CD14-positive monocyte (primary cell): Measurements from ENCODE around the gene DNAJA4. TPM values are rescaled to one million over a fixed set of nuclear protein-coding genes. Genes with fewer than 3 reads are reported as not detected.

Experiments used
- DNase-seq, 3 donors: peaks; one replicate each; pipeline ENCODE4 v3.0.0-alpha.2; 2011 to 2022
- H2AFZ ChIP-seq: 2 replicates; pipeline ENCODE4 v1.6.0; 2012; ENCODE audit warnings: mild to moderate bottlenecking, low read depth, low read length, inconsistent platforms; ENCODE audit not compliant: insufficient read depth, poor library complexity, severe bottlenecking
- H3K27ac ChIP-seq, 2 donors: 1 replicate in 1 of 2; 2 replicates in 1 of 2; pipeline ENCODE4 v1.5.1; 2012 to 2013; ENCODE audit warnings: low read length in 2 of 2, control low read depth in 1 of 2, inconsistent platforms in 1 of 2, low read depth in 1 of 2, mild to moderate bottlenecking in 1 of 2
- H3K27me3 ChIP-seq, 2 donors: one replicate each; pipeline versions ENCODE4 v1.6.0 to v1.6.1; 2011 to 2013; ENCODE audit warnings: low read length in 2 of 2; ENCODE audit not compliant: control insufficient read depth in 2 of 2, insufficient read depth in 2 of 2
- H3K36me3 ChIP-seq, 2 donors: replicated peaks in 1 of 2; 1 replicate in 1 of 2; 2 replicates in 1 of 2; pipeline versions ENCODE4 v1.5.1 to v1.6.1; 2012 to 2013; ENCODE audit warnings: low read length in 2 of 2, control low read depth in 1 of 2, inconsistent platforms in 1 of 2, mild to moderate bottlenecking in 1 of 2; ENCODE audit not compliant: insufficient read depth in 2 of 2, control insufficient read depth in 1 of 2
- H3K4me1 ChIP-seq, 2 donors: 1 replicate in 1 of 2; 2 replicates in 1 of 2; pipeline versions ENCODE4 v1.5.1 to v1.6.1; 2012 to 2013; ENCODE audit warnings: low read length in 2 of 2, control low read depth in 1 of 2, inconsistent platforms in 1 of 2, mild to moderate bottlenecking in 1 of 2, moderate library complexity in 1 of 2; ENCODE audit not compliant: insufficient read depth in 2 of 2, control insufficient read depth in 1 of 2
- H3K4me2 ChIP-seq: replicated peaks from 2 replicates; pipeline ENCODE3; 2012; ENCODE audit warnings: low read length, moderate library complexity, mild to moderate bottlenecking; ENCODE audit not compliant: poor library complexity, severe bottlenecking; ENCODE audit errors: extremely low read depth
- H3K4me3 ChIP-seq, 3 experiments: fragments of 200-600 bp in 1 of 3; sonication (generic) in 1 of 3; replicated peaks in 1 of 3; 1 replicate in 2 of 3; 2 replicates in 1 of 3; pipeline ENCODE4 v1.5.1; 2011 to 2013; ENCODE audit warnings: low read length in 3 of 3, mild to moderate bottlenecking in 3 of 3, control low read depth in 2 of 3, low read depth in 2 of 3, inconsistent platforms in 1 of 3, moderate library complexity in 1 of 3
- H3K79me2 ChIP-seq: 2 replicates; pipeline ENCODE4 v1.6.0; 2012; ENCODE audit warnings: mild to moderate bottlenecking, control low read depth, inconsistent platforms, low read length, moderate library complexity; ENCODE audit not compliant: insufficient read depth
- H3K9ac ChIP-seq: 2 replicates; pipeline ENCODE4 v1.6.0; 2017; ENCODE audit warnings: low read length, mild to moderate bottlenecking; ENCODE audit not compliant: insufficient read depth, poor library complexity, severe bottlenecking
- H3K9me3 ChIP-seq, 2 donors: replicated peaks in 1 of 2; 1 replicate in 1 of 2; 2 replicates in 1 of 2; pipeline versions ENCODE4 v1.5.1 to v1.6.1; 2012 to 2013; ENCODE audit warnings: low read length in 2 of 2, control low read depth in 1 of 2; ENCODE audit not compliant: control insufficient read depth in 1 of 2, insufficient read depth in 1 of 2
- H4K20me1 ChIP-seq: 2 replicates; pipeline ENCODE4 v1.6.0; 2012; ENCODE audit warnings: mild to moderate bottlenecking, low read length, control low read depth, moderate library complexity; ENCODE audit not compliant: insufficient read depth
- H3K27ac Mint-ChIP-seq, 7 donors: one replicate each; pipeline ENCODE4 v1.8.0; 2020; ENCODE audit warnings: mild to moderate bottlenecking in 7 of 7, mixed read lengths in 7 of 7, moderate library complexity in 6 of 7, inconsistent platforms in 2 of 7
- H3K27me3 Mint-ChIP-seq, 3 donors: one replicate each; pipeline ENCODE4 v1.8.0; 2021 to 2022; ENCODE audit warnings: low read depth in 3 of 3, mild to moderate bottlenecking in 3 of 3, mixed read lengths in 3 of 3, moderate library complexity in 3 of 3, inconsistent platforms in 1 of 3
- H3K36me3 Mint-ChIP-seq, 2 donors: one replicate each; pipeline ENCODE4 v1.8.0; 2020; ENCODE audit warnings: mixed read lengths in 2 of 2, inconsistent platforms in 1 of 2, mild to moderate bottlenecking in 1 of 2
- H3K4me1 Mint-ChIP-seq: one replicate; pipeline ENCODE4 v1.8.0; 2020; ENCODE audit warnings: mild to moderate bottlenecking, mixed read lengths
- H3K4me3 Mint-ChIP-seq, 2 donors: one replicate each; pipeline ENCODE4 v1.8.0; 2020; ENCODE audit warnings: mild to moderate bottlenecking in 2 of 2, mixed read lengths in 2 of 2, moderate library complexity in 1 of 2
- H3K9me3 Mint-ChIP-seq, 7 donors: one replicate each; pipeline ENCODE4 v1.8.0; 2020 to 2022; ENCODE audit warnings: mixed read lengths in 7 of 7, mild to moderate bottlenecking in 6 of 7, moderate library complexity in 6 of 7, inconsistent platforms in 2 of 7
- CTCF ChIP-seq: fragments of 200-600 bp; IDR thresholded peaks from one replicate; pipeline ENCODE4 v1.8.0; 2022; ENCODE audit warnings: antibody characterized with exemption, mild to moderate bottlenecking
- WGBS: methylation state at CpG from one replicate; pipeline ENCODE4 v1.1.5; 2013; ENCODE audit warnings: missing lambda C conversion rate; ENCODE audit not compliant: insufficient coverage; 5-methylcytosine and 5-hydroxymethylcytosine counted together
- intact Hi-C, 2 donors: fragments of 100-400 bp; cut with micrococcal nuclease; formaldehyde crosslinking; loops; one replicate each; pipeline versions ENCODE4 v1.15.0 to v1.15.1; 2023
- polyA plus RNA-seq, 3 donors: library from polyadenylated mRNA; depleted of rRNA in 1 of 3; unstranded in 2 of 3; stranded (reverse) in 1 of 3; fragments of 300-500 nt in 2 of 3; fragments of >200 nt in 1 of 3; fragmentation: Illumina TruSeq in 2 of 3; gene quantifications; 1 replicate in 2 of 3; 2 replicates in 1 of 3; pipeline ENCODE4 v1.2.3, GENCODE V29; 2012 to 2021

Gene DNAJA4
- polyA plus RNA-seq, 3 donors = 2.4 to 20.9 (median 2.5) TPM

- WGBS = no CpG with 5 or more reads among the region's 2 CpGs
- no peaks in the 10 kb centered on the region for H3K27me3 ChIP-seq
- no peak overlapping the region for H3K9ac ChIP-seq
- peaks cover 19% of the 10 kb centered on the region for H3K4me1 Mint-ChIP-seq
- H2AFZ ChIP-seq = no peak overlapping the region
- H4K20me1 ChIP-seq = no peaks in the 10 kb centered on the region
- H3K4me3 Mint-ChIP-seq = peak overlapping the region in 1 of 2 donors; percentile 16
- H3K9me3 ChIP-seq = no peaks in the 10 kb centered on the region
- no peak for DNase-seq
- peaks cover 0 to 2% (median 0%) of the 10 kb centered on the region in 3 donors for H3K27me3 Mint-ChIP-seq
- TF ChIP-seq CTCF = no peak
- H3K9me3 Mint-ChIP-seq = no peaks in the 10 kb centered on the region
- no peak overlapping the region for H3K27ac ChIP-seq
- H3K4me2 ChIP-seq = no peak overlapping the region
- H3K4me1 ChIP-seq = peaks cover 11 to 19% of the 10 kb centered on the region in 2 donors
- peaks cover 11 to 22% of the 10 kb centered on the region in 2 donors for H3K36me3 Mint-ChIP-seq
- peak overlapping the region in 2 of 7 donors; percentile 8 for H3K27ac Mint-ChIP-seq
- intact Hi-C loops = no loop called here
- no peak overlapping the region for H3K4me3 ChIP-seq
- H3K36me3 ChIP-seq = peaks cover 5 to 16% of the 10 kb centered on the region in 2 donors
- H3K79me2 ChIP-seq = peaks cover 15% of the 10 kb centered on the region
These were observed 2.4 kb downstream of the DNAJA4 start for GRCh38 chr15:78266806-78267205.

DNA sequence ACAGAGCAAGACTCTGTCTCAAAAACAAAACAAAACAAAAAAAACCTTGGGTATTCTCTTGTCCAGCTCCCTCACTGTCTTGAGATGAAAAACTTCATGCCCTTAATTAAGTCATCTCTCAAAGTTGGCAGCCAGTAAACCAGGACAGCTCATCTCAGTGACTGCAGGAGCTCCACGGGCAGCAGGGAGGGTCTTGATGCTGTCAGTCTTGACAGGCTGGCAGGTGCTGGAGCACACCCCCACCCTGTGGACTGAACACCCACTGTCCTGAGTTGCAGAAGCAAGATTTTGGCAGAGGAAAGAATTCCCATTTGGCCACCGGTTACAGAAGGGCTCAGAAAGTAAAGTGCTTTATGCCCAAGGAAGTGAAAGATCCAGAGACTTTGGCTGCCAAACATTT is 8.0 kb downstream of the DNAJA4 start:
- TF ChIP-seq CTCF = no peak
- peak overlapping the region in 3 of 7 donors; percentile 15 to 32 (median 26) for H3K27ac Mint-ChIP-seq
- H3K36me3 Mint-ChIP-seq = peaks cover 45 to 46% of the 10 kb centered on the region in 2 donors
- no peaks in the 10 kb centered on the region for H3K9me3 ChIP-seq
- H3K4me3 Mint-ChIP-seq = no peak overlapping the region
- H3K79me2 ChIP-seq = peaks cover 7% of the 10 kb centered on the region
- WGBS = 100% methylated on average over 1 of the region's 2 CpGs
- H3K27me3 Mint-ChIP-seq = peaks cover 0 to 1% (median 0%) of the 10 kb centered on the region in 3 donors
- no peaks in the 10 kb centered on the region for H3K27me3 ChIP-seq
- no peaks in the 10 kb centered on the region for H3K4me1 ChIP-seq
- H3K27ac ChIP-seq = no peak overlapping the region
- no peak for DNase-seq
- no peaks in the 10 kb centered on the region for H3K4me1 Mint-ChIP-seq
- intact Hi-C loops = no loop called here
- no peak overlapping the region for H3K4me3 ChIP-seq
- peaks cover 36 to 57% of the 10 kb centered on the region in 2 donors for H3K36me3 ChIP-seq
- no peak overlapping the region for H3K9ac ChIP-seq
- H2AFZ ChIP-seq = no peak overlapping the region
- H4K20me1 ChIP-seq = no peaks in the 10 kb centered on the region
- H3K4me2 ChIP-seq = no peak overlapping the region
- no peaks in the 10 kb centered on the region for H3K9me3 Mint-ChIP-seq
